Caco-2 (cell line): ENCODE results near the gene CNBD2. TPM values are rescaled to one million over a fixed set of nuclear protein-coding genes. Genes with fewer than 3 reads are reported as not detected.

Source experiments
- BruUV-seq: library from RNA; stranded (reverse); fragments of 400-500 nt; replicated peaks from 2 replicates; lab custom pipeline; 2021; lab: Mats Ljungman, UMichigan
- CTCF ChIA-PET: fragments of 300-600 bp; sonication (Branson Sonifier 250); formaldehyde crosslinking; loops from one replicate; lab custom pipeline; 2022; ENCODE audit warnings: antibody characterized with exemption; lab: Charles Lee
- POLR2A ChIA-PET: fragments of 300-600 bp; sonication (Branson Sonifier 250); formaldehyde crosslinking; loops from one replicate; lab custom pipeline; 2022; ENCODE audit warnings: antibody characterized with exemption; lab: Charles Lee
- DNase-seq, 2 experiments: peaks; one replicate each; pipeline versions ENCODE4 v3.0.0 to v3.0.0-alpha.2; 2020 to 2022
- H3K27me3 ChIP-seq: replicated peaks from 2 replicates; pipeline ENCODE4 v1.6.0; 2011; ENCODE audit warnings: low read length; ENCODE audit not compliant: control insufficient read depth, insufficient read depth
- H3K36me3 ChIP-seq: 2 replicates; pipeline ENCODE4 v1.5.1; 2011; ENCODE audit warnings: low read length; ENCODE audit not compliant: control insufficient read depth, insufficient read depth
- H3K4me1 ChIP-seq: fragments of 250-450 bp; sonication (Bioruptor Pico); 2 replicates; pipeline ENCODE4 v1.5.1; 2020; ENCODE audit warnings: mild to moderate bottlenecking
- H3K4me3 ChIP-seq: 2 replicates; pipeline ENCODE4 v1.5.1; 2011; ENCODE audit warnings: low read depth, mild to moderate bottlenecking, control low read depth, low read length
- H3K9me3 ChIP-seq: fragments of 250-450 bp; sonication (Bioruptor Pico); 2 replicates; pipeline ENCODE4 v1.5.1; 2020; ENCODE audit warnings: mild to moderate bottlenecking, moderate library complexity
- H3K27ac Mint-ChIP-seq: one replicate; pipeline ENCODE4 v1.8.0; 2022; ENCODE audit warnings: mixed read lengths; ENCODE audit not compliant: unreplicated experiment
- H3K27me3 Mint-ChIP-seq: one replicate; pipeline ENCODE4 v1.8.0; 2022; ENCODE audit warnings: mixed read lengths; ENCODE audit not compliant: insufficient read depth, unreplicated experiment
- H3K36me3 Mint-ChIP-seq: one replicate; pipeline ENCODE4 v1.8.0; 2022; ENCODE audit warnings: mild to moderate bottlenecking, mixed read lengths; ENCODE audit not compliant: insufficient read depth, unreplicated experiment
- H3K4me1 Mint-ChIP-seq: one replicate; pipeline ENCODE4 v1.8.0; 2022; ENCODE audit warnings: low read depth, mixed read lengths; ENCODE audit not compliant: unreplicated experiment
- H3K4me3 Mint-ChIP-seq: one replicate; pipeline ENCODE4 v1.8.0; 2022; ENCODE audit warnings: mild to moderate bottlenecking, moderate library complexity, mixed read lengths; ENCODE audit not compliant: unreplicated experiment
- H3K9me3 Mint-ChIP-seq: one replicate; pipeline ENCODE4 v1.8.0; 2022; ENCODE audit warnings: mixed read lengths; ENCODE audit not compliant: unreplicated experiment
- CTCF ChIP-seq, 2 experiments: fragments of 200-600 bp in 1 of 2; IDR thresholded peaks; 1 replicate in 1 of 2; 2 replicates in 1 of 2; pipeline versions ENCODE4 v1.5.1 to v1.8.0; 2011 to 2022; ENCODE audit warnings: antibody characterized with exemption in 1 of 2, control low read depth in 1 of 2, inconsistent platforms in 1 of 2, low read depth in 1 of 2, low read length in 1 of 2, mild to moderate bottlenecking in 1 of 2, moderate library complexity in 1 of 2; ENCODE audit not compliant: insufficient read depth in 1 of 2, severe bottlenecking in 1 of 2, unreplicated experiment in 1 of 2
- intact Hi-C: fragments of 100-400 bp; cut with micrococcal nuclease; formaldehyde crosslinking; loops from one replicate; pipeline ENCODE4 v1.10.0; 2022; ENCODE audit not compliant: unreplicated experiment
- total RNA-seq: library from RNA; stranded (reverse); gene quantifications from 2 replicates; pipeline ENCODE4 v1.2.3, GENCODE V29; 2022

The CNBD2 gene
- total RNA-seq, 1 experiment from 2014 or later = 9.1 TPM

- POLR2A ChIA-PET = no interaction called here
- Mint-ChIP-seq H3K4me3 (no peak overlapping the region), H3K27me3 (peaks cover 5% of the 10 kb centered on the region), H3K27ac (no peak overlapping the region), H3K4me1 (peaks cover 20% of the 10 kb centered on the region), H3K36me3 (no peaks in the 10 kb centered on the region), H3K9me3 (peaks cover 10% of the 10 kb centered on the region)
- no peak for DNase-seq
- TF ChIP-seq CTCF (IDR thresholded peaks at IDR 0.05; ENCODE audit: insufficient read depth in 1 of 2, low read depth in 1 of 2, low read length in 1 of 2, severe bottlenecking in 1 of 2, unreplicated experiment in 1 of 2) = no peak
- intact Hi-C loops = no loop called here
- Histone ChIP-seq H3K27me3 (no peaks in the 10 kb centered on the region), H3K4me1 (peaks cover 7% of the 10 kb centered on the region), H3K36me3 (no peaks in the 10 kb centered on the region), H3K4me3 (no peak overlapping the region), H3K9me3 (peaks cover 6% of the 10 kb centered on the region; the same call in 1 of the 2 replicates)
- CTCF ChIA-PET = interaction anchor here (2.9 kb wide), 1 partner anchor 9 kb away, joined by 15 read pairs; the partner anchor contains the start of gene SCAND1
- BruUV-seq = no TSS peak
These were observed 4.5 kb upstream of the CNBD2 start for GRCh38 chr20:35963878-35964277.

- ChIA-PET POLR2A (interaction anchor here (1.5 kb wide), 1 partner anchor 14 kb away, joined by 8 read pairs; the partner anchor contains the start of gene SCAND1), CTCF (interaction anchor here (0.5 to 3.5 kb wide), 4 partner anchors 14 to 188 kb away, joined by 3 to 17 read pairs (median 12); partner anchors contain the start of gene SCAND1)
- H3K27ac Mint-ChIP-seq = peak overlapping the region; percentile 1
- no peak overlapping the region for H3K4me3 Mint-ChIP-seq
- peaks cover 11% of the 10 kb centered on the region; the same call in 1 of the 2 replicates for H3K9me3 ChIP-seq
- BruUV-seq = no TSS peak
- H3K27me3 Mint-ChIP-seq = no peaks in the 10 kb centered on the region
- no peaks in the 10 kb centered on the region for H3K36me3 Mint-ChIP-seq
- H3K36me3 ChIP-seq = no peaks in the 10 kb centered on the region
- H3K9me3 Mint-ChIP-seq = peaks cover 8% of the 10 kb centered on the region
- DNase-seq = peak; percentile 41 to 43
- peaks cover 22% of the 10 kb centered on the region for H3K4me1 Mint-ChIP-seq
- H3K4me3 ChIP-seq = no peak overlapping the region
- H3K4me1 ChIP-seq = peaks cover 16% of the 10 kb centered on the region
- H3K27me3 ChIP-seq = no peaks in the 10 kb centered on the region
- no peak for TF ChIP-seq CTCF (IDR thresholded peaks at IDR 0.05; ENCODE audit: insufficient read depth in 1 of 2, low read depth in 1 of 2, low read length in 1 of 2, severe bottlenecking in 1 of 2, unreplicated experiment in 1 of 2)
- intact Hi-C loops = loop anchor here (1.0 kb wide), 1 partner anchor 15 kb away; the partner anchor contains the start of gene SCAND1
These were observed 540 bp downstream of the CNBD2 start for GRCh38 chr20:35968930-35969329.

DNA sequence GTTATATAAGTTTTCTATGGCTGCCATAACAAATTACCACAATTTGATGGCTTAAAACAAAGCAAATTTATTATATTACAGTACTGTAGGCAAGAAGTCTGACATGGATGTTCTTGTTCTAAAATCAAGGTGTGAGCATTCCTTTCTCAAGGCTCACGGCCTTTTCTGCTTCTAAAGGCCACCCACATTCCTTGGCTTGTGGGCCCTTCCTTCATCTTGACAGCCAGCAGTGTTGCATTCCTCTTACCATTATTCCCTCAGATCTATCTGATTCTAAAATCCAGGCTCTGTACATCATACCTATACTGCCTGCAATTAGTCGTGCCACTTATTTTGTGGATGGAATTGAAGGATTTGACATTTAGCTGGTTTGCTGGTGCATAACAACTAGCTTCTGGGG lies 3.6 kb downstream of the CNBD2 start:
- ChIA-PET POLR2A (interaction anchor here (0.9 kb wide), 1 partner anchor 17 kb away, joined by 4 read pairs; the partner anchor contains the start of gene SCAND1), CTCF (interaction anchor here (1.4 kb wide), 1 partner anchor 17 kb away, joined by 4 read pairs; the partner anchor contains the start of gene SCAND1)
- H3K36me3 Mint-ChIP-seq = no peaks in the 10 kb centered on the region
- no peak overlapping the region for H3K4me3 ChIP-seq
- H3K36me3 ChIP-seq = no peaks in the 10 kb centered on the region
- H3K27me3 ChIP-seq = no peaks in the 10 kb centered on the region
- intact Hi-C loops = no loop called here
- peaks cover 16% of the 10 kb centered on the region for H3K4me1 ChIP-seq
- no peaks in the 10 kb centered on the region for H3K27me3 Mint-ChIP-seq
- no peak for DNase-seq
- no TSS peak for BruUV-seq
- no peak for TF ChIP-seq CTCF (IDR thresholded peaks at IDR 0.05; ENCODE audit: insufficient read depth in 1 of 2, low read depth in 1 of 2, low read length in 1 of 2, severe bottlenecking in 1 of 2, unreplicated experiment in 1 of 2)
- no peak overlapping the region for H3K4me3 Mint-ChIP-seq
- H3K9me3 Mint-ChIP-seq = peaks cover 17% of the 10 kb centered on the region
- no peak overlapping the region for H3K27ac Mint-ChIP-seq
- peaks cover 11% of the 10 kb centered on the region; the same call in 1 of the 2 replicates for H3K9me3 ChIP-seq
- H3K4me1 Mint-ChIP-seq = peaks cover 22% of the 10 kb centered on the region
